HCT116 (cell line): ENCODE results near the gene CASP6.

Source experiments
- CEBPB ChIP-seq: IDR thresholded peaks from 2 replicates; pipeline ENCODE4 v1.6.1; 2012; ENCODE audit warnings: low read depth
- EZH2 ChIP-seq: fragments of 200-600 bp; sonication (generic); IDR thresholded peaks from 2 replicates; pipeline ENCODE4 v1.6.1; 2017; ENCODE audit warnings: antibody characterized with exemption, mixed run types
- POLR2AphosphoS5 ChIP-seq: IDR thresholded peaks from 2 replicates; pipeline ENCODE4 v1.6.1; 2011; ENCODE audit warnings: mild to moderate bottlenecking, low read depth, low read length, moderate library complexity
- RAD21 ChIP-seq: IDR thresholded peaks from 2 replicates; pipeline ENCODE4 v1.6.1; 2012; ENCODE audit warnings: low read depth, mild to moderate bottlenecking
- SIN3A ChIP-seq: IDR thresholded peaks from 2 replicates; pipeline ENCODE4 v1.6.1; 2012; ENCODE audit warnings: low read depth
- ZBTB33 ChIP-seq: IDR thresholded peaks from 2 replicates; pipeline ENCODE4 v1.6.1; 2011; ENCODE audit warnings: mild to moderate bottlenecking, low read length, moderate library complexity; ENCODE audit not compliant: insufficient replicate concordance; ENCODE audit errors: extremely low read depth
- TF ChIP-seq, protein P1 (sequence below), 3 experiments: fragments of 200-600 bp in 1 of 3; sonication (generic) in 1 of 3; IDR thresholded peaks in 2 of 3; conservative IDR thresholded peaks in 1 of 3; 2 replicates each; pipeline ENCODE4 v1.5.1; 2012 to 2017; ENCODE audit warnings: low read depth in 2 of 3, low read length in 2 of 3, antibody characterized with exemption in 1 of 3, borderline replicate concordance in 1 of 3, control low read depth in 1 of 3, mild to moderate bottlenecking in 1 of 3, mixed read lengths in 1 of 3, mixed run types in 1 of 3, moderate library complexity in 1 of 3; ENCODE audit not compliant: insufficient read depth in 1 of 3

- TF ChIP-seq SIN3A: no peak
- TF ChIP-seq ZBTB33: no peak
- no peak for TF ChIP-seq POLR2AphosphoS5
- TF ChIP-seq RAD21: no peak
- no peak for TF ChIP-seq EZH2
- TF ChIP-seq CEBPB: no peak
- TF ChIP-seq, protein P1, sequence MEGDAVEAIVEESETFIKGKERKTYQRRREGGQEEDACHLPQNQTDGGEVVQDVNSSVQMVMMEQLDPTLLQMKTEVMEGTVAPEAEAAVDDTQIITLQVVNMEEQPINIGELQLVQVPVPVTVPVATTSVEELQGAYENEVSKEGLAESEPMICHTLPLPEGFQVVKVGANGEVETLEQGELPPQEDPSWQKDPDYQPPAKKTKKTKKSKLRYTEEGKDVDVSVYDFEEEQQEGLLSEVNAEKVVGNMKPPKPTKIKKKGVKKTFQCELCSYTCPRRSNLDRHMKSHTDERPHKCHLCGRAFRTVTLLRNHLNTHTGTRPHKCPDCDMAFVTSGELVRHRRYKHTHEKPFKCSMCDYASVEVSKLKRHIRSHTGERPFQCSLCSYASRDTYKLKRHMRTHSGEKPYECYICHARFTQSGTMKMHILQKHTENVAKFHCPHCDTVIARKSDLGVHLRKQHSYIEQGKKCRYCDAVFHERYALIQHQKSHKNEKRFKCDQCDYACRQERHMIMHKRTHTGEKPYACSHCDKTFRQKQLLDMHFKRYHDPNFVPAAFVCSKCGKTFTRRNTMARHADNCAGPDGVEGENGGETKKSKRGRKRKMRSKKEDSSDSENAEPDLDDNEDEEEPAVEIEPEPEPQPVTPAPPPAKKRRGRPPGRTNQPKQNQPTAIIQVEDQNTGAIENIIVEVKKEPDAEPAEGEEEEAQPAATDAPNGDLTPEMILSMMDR (IDR thresholded peaks at IDR 0.05 in 2 of 3, conservative IDR thresholded peaks at IDR 0.05 in 1 of 3; ENCODE audit: borderline replicate concordance in 1 of 3, insufficient read depth in 1 of 3, low read depth in 2 of 3, low read length in 2 of 3): no peak
These were observed 4.6 kb downstream of the CASP6 start for GRCh38 chr4:109698656-109699055.
